ENCODE measurements around the gene FNBP1.
A peak's percentile ranks its signal among the peaks of the same experiment; 100 is the strongest.

FNBP1 gene

DNA sequence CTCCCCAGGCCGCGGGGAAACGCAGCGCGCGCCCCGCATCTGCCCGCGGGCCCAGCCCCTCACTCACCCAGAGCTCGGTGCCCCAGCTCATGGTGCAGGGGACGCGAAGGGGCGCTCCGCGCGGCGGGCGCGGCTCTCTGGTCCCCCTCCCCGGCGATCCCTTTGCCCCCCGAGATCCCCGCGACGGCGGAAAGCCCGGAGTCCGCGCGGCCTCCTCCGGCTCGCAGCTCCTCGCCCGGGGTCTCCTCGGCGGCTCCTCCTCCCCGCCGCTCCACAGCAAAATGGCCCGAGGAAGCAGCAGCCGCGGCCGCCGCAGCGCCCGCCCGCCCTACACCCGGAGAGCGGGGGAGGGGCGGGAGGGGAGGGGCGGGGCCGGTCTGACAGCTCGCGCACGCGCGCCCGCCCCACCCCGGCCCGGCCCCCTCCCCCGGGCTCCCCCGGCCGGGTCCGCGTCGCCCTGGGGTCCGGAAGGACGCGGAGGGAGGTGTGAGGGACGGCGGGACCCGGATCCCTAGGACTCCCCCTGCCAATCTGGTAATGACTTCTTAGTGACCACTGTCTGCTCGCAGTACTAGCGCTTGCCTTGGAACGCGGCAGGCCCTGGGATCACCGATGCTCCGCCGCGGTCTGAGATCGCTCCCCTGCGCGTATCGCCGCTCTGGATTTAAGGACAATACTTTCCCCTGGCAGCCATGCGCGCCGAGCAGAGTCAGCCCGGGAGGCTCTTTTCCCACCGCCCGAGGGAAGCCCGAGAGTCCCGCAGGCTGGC is at the start of gene FNBP1:
TSS of gene FNBP1 (minus strand) at position 305 of the 769 bp plus-strand sequence. CDS start at position 91, 214 bp downstream.
- DNase-seq: peak; percentile 84 to 86

DNA sequence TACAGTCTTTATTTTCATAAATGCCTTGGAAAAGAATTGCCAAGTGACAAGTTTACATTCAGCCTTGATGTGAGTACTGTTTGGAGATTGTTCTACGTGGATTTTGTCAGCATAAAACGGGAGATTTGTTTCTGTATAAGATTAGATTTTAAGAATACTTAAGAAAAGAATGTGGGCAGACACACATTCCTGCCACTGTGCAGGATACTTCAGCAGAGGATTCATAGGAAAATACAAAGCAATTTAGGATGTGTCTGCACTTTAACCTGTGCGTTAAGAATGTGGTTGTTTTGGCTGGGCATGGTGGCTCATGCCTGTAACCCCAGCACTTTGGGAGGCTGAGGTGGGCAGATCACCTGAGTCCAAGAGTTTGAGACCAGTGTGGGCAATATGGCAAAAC is 47.9 kb upstream of the FNBP1 start:
- no peak for DNase-seq

GRCh38 chr9:130089141-130089540 is 46.2 kb upstream of the FNBP1 start:
- DNase-seq: no peak

- DNase-seq: no peak
Observed at GRCh38 chr9:130088051-130088450, 45.1 kb upstream of the FNBP1 start.

DNA sequence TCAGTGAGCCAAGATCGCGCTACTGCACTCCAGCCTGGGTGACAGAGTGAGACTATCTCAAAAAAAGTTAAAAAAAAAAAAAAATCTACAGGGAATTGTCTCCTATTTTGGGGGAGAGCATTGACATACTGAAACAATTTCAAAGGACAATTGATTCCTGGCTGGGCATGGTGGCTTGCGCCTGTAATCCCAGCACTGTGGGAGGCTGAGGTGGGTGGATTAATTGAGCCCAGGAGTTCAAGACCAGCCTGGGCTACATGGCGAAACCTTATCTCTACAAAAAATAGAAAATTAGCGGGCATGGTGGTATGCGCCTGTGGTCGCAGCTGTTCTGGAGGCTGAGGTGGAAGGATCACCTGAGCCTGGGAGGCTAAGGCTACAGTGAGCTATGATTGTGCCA is 41.3 kb upstream of the FNBP1 start:
- DNase-seq: no peak

DNA sequence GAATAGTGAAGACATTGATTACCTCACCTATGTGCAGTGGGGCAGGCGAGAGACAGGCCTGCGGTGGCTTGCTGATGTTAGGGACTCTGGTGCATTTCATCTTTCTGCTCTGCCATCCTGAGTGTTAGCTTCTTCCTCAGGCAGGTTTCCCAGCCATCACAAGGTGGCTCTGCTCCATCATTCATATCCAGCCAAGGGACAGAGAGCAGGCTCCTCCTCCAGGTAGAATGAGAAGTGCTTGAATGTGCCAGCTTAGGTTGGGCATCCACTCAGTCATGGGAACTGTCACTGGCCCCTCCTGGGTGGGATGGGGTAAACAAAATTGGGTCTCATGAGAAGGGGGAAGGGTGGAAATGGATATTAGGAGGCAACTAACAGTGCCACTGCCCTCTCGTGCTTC is 35.6 kb upstream of the FNBP1 start:
- no peak for DNase-seq

DNA sequence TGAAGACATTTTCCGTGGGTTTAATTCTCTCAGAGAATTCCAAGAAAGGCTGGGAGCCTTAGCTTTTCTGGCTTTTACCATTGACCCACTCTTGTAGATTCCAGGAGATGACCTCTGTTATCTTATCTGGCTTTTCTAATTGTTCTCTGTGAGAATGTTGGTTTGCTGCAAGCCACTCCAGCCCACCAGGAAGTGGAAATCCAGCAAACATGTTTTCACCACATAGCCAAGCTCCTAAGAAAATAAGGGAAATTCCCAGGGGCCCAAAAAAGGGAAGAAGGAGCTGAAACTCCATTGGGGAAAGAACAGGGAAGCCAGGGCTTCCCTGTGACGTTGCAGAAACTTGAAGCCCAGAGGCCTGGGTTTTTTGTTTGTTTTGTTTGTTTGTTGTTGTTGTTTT is 30.4 kb upstream of the FNBP1 start:
- peak in 1 of 2 donors; percentile 6 for DNase-seq

GRCh38 chr9:130072515-130073235 is 29.7 kb upstream of the FNBP1 start:
- no peak for DNase-seq

DNA sequence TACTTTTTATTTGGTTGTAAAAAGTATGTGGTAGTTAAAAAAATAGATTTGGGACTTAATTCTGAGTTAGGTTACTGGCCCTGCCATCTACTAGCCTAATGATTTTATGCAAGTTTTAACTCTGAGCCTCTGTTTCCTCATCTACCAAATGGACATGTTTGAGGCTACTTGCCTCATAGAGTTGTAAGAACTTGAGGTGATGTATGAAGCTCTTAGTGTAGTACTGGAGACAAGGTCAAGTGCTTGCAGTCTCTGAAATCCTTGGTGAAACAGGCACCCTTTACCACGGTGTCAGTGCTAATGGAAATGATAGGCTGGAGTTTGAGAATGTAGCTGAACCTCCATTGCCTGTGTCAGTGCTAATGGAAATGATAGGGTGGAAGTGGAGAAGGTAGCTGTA is 26.1 kb upstream of the FNBP1 start:
- no peak for DNase-seq

- no peak for DNase-seq
Observed at GRCh38 chr9:130064621-130065020, 21.6 kb upstream of the FNBP1 start.

DNA sequence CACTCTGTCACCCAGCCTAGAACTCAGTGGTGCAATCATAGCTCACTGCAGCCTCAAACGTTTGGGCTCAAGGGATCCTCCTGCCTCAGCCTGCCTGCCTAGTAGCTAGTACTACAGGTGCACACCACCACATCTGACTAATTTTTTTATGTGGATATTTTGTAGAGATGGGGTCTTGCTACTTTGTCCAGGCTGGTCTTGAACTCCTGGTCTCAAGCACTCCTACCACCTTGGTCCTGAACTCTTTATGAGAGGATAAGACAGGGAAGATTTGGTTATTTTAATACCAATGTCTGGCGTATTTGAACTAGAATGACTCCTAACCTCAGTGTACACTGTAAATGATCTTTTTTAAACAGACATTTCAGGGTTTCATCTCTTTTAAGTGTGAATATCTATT is 19.8 kb upstream of the FNBP1 start:
- no peak for DNase-seq

DNA sequence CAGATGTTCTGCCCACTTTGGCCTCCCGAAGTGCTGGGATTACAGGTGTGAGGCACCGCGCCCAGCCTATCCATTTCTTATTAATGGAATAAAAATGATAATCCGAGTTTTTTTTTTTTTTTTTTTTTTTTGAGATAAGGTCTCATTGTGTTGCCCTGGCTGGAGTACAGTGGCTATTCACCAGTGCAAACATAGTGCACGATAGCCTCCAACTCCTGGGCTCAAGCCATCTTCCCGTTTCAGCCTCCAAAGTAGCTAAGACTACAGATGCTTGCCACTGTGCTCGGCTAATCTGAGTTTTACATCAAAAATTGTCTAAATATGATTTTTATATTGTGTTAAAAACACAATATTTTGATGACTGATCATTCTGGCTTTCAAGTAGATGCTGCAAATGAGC is 17.3 kb upstream of the FNBP1 start:
- no peak for DNase-seq

DNA sequence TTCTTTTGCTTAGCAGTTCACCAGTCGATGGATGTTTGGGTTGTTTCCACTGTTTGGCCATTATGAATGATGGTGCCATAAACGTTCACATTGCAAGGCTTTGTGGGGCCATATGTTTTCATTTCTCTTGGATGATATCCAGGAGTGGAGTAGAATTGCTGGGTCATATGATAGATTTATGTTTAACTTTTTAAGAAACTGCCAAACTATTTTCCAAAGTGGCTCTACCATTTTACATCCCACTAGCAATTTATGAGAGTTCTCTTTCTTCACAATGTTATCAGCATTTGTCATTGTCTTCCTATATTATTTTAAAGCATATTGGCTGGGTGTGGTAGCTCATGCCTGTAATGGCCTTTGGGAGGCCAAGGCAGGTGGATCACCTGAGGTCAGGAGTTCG is 15.9 kb upstream of the FNBP1 start:
- DNase-seq: no peak

- DNase-seq: no peak
Observed at GRCh38 chr9:130058154-130058553, 15.2 kb upstream of the FNBP1 start.

DNA sequence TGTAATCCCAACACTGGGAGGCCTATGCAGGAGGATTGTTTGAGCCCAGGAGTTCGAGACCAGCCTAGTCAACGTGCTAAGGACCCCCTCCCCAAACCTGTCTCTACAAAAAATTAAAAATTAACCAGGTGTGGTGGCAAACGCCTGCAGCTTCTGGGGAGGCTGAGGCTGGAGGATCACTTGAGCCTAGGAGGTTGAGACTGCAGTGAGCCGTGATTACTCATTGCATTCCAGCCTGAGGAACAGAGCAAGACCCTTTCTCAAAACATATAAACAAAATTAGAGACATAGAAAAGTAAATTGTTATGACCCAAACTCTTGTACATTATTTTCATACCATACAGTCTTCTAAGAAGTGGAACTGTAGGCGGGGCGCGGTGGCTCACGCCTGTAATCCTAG is 11.8 kb upstream of the FNBP1 start:
- DNase-seq: no peak

DNA sequence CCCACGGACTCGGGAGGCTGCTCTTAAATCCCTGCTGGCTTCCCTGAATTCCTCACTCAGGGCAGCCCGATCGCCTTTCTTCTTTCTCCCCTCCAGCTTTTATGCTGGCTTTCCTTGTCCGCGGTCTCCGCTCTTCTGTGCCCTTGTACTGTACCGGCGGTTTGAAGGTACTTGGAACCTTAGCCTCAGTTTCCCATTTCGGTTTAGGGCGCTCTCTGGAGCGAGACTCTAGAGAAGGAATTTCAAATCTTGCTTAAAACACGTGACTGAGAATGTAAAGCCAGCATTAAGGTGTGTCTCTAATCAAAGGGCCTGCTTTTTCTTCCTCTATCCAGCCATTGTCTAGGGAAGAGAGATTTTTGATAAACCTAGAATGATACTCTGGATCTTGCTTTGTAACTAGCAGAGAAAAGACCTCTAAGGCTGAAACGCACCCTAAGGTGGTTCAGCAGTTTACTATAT is 11.4 kb upstream of the FNBP1 start:
- DNase-seq: no peak

DNA sequence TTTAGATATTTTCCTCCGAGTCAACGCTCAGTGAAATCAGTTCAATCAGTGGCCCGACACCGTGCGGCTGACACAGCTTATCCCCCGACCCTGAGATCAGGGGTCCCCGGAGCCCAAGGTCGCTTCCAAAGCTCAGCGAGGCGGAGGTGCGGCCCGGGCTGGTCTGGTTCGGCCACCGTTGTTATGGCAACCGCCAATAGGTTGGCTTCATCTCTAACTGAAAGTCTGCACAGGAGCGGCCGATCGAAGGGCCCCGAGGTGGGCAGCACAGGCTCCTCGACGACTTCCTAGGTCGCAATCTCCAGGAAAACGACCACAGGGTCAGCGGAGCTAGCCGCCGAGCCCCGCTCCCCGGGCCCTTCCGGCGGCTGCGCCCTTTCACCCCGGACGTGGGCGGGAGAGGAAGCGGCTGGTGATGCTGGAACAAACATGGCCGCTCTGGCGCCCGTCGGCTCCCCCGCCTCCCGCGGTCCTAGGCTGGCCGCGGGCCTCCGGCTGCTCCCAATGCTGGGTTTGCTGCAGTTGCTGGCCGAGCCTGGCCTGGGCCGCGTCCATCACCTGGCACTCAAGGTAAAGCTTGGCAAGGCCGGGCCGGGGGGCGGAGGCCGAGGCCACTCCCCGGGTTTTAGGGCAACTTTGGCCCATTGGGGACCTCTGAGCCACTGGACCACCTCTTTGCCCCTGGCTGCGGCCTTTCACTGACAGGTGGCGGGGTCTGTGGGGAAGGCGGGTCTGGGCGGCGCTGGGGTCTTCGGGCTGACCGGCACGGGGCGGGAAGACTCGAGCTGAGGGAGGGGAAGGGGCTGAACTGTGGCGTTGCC is 10.7 kb upstream of the FNBP1 start, which contains the start of gene GPR107:
TSS of gene GPR107 (plus strand) at position 403 of the 821 bp plus-strand sequence. CDS start at position 430, 27 bp downstream.
- peak; percentile 75 for DNase-seq

GRCh38 chr9:130053109-130053503 is 10.1 kb upstream of the FNBP1 start:
- no peak for DNase-seq

DNA sequence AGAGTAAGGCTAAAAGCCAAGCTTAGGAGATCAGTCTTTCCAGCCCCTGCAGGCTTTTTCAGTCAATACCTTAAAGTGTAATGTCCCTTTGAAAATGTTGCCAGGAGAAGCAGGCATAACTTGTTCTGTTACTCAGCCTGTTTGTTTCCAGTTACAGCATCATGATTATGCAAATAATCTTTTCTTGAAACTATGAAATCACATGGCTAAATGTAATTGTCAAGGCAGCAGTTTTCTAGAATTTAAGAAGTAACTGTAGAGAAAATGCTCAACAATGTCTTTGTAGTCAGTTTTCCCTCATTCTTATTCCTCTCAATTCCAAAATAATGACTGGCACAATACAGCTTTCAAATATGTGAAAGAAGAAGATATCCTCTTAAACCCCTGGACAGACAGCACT is 8.9 kb upstream of the FNBP1 start:
- no peak for DNase-seq

DNA sequence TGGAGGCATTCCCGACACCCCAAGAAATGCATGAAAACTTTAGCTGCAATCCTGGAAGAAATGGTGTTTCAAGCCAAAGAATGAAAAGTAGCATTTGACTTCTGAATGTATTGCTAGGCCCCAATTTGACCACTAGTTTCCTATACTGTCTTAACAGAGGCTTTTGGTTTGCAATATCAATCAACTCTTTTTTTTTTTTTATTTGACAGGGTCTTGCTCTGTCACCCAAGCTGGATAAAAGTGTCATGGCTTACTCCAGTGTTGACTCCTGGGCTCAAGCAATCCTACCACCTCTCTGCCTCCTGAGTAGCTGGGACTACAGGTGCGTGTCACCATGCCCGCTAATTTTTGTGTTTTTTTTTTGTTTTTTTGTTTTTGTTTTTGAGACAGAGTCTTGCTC is 7.5 kb upstream of the FNBP1 start:
- no peak for DNase-seq

- DNase-seq: no peak
Observed at GRCh38 chr9:130049431-130050210, 6.6 kb upstream of the FNBP1 start.

DNA sequence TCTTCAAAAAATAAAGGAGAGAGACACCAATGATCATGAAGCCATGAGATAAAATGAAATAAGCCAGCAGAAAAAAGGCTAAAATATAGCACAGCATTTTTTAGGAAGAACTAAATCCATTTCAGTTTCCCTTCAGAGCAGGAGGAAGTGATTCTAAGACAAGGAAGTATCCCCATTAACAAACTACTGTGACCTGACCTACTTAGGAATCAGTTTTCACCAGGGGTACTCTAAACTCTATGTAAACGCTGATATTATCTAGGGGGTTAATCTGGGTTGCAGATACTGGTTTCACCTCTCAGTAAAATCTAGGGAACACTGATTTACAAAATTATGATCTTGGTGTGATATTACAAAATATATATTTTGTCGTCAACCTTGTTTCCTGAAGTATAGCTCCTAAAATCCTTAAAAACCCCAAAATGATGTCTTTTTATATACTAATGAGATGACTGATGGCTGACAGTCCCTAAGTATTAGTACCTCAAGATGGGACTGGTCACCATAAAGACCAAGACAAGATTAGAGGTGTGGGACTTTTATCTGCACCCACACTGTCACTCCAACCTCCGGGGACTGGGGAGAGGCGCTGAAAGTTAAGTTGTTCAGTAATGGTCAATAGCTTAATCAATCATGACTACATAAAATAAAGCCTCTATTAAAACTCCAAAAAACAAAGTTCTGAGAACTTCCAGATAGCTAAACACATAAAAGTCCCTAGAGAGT is 2.9 kb upstream of the FNBP1 start:
- no peak for DNase-seq
